WTC11 (cell line): ENCODE data around the gene DRG2. TPM values are rescaled to one million over a fixed set of nuclear protein-coding genes. Genes with fewer than 3 reads are reported as not detected.

Experiments used
- ATAC-seq: fragments of 200-7000 bp; cut with Tn5 transposase; 2 replicates; pipeline ENCODE4 v1.10.0; 2021; ENCODE audit warnings: mild to moderate bottlenecking, moderate library complexity
- CTCF ChIA-PET: fragments of 300-600 bp; sonication (Branson Sonifier 250); formaldehyde crosslinking; loops from one replicate; lab custom pipeline; 2021; ENCODE audit warnings: antibody characterized with exemption; lab: Charles Lee
- POLR2A ChIA-PET: fragments of 350-600 bp; sonication (Branson Sonifier 250); formaldehyde crosslinking; loops from one replicate; lab custom pipeline; 2021; ENCODE audit warnings: antibody characterized with exemption; lab: Charles Lee
- DNase-seq: peaks from one replicate; pipeline ENCODE4 v3.0.0; 2021; ENCODE audit warnings: low spot score
- H3K27ac Mint-ChIP-seq: 2 replicates; pipeline ENCODE4 v1.8.0; 2021; ENCODE audit warnings: mixed read lengths
- H3K27me3 Mint-ChIP-seq: 2 replicates; pipeline ENCODE4 v1.8.0; 2021; ENCODE audit warnings: low read depth, mild to moderate bottlenecking, moderate library complexity, mixed read lengths
- H3K36me3 Mint-ChIP-seq: 2 replicates; pipeline ENCODE4 v1.8.0; 2021; ENCODE audit warnings: mixed read lengths
- H3K4me1 Mint-ChIP-seq: 2 replicates; pipeline ENCODE4 v1.8.0; 2022; ENCODE audit warnings: mixed read lengths
- H3K4me3 Mint-ChIP-seq: 2 replicates; pipeline ENCODE4 v1.8.0; 2021; ENCODE audit warnings: mild to moderate bottlenecking, moderate library complexity, mixed read lengths
- H3K9me3 Mint-ChIP-seq: 2 replicates; pipeline ENCODE4 v1.8.0; 2021; ENCODE audit warnings: mixed read lengths
- ARID4B ChIP-seq: sonication (generic); formaldehyde crosslinking; IDR thresholded peaks from 2 replicates; pipeline ENCODE4 v1.8.0; 2023; ENCODE audit warnings: missing genetic modification reagents, mild to moderate bottlenecking, borderline replicate concordance
- CREM ChIP-seq: sonication (generic); formaldehyde crosslinking; IDR thresholded peaks from 2 replicates; pipeline ENCODE4 v1.8.1; 2022; ENCODE audit warnings: mild to moderate bottlenecking, missing genetic modification reagents, moderate library complexity
- ELF4 ChIP-seq: sonication (generic); formaldehyde crosslinking; IDR thresholded peaks from 2 replicates; pipeline ENCODE4 v1.8.1; 2022; ENCODE audit warnings: low read depth, mild to moderate bottlenecking, moderate library complexity, missing genetic modification reagents
- FOXP1 ChIP-seq: sonication (generic); formaldehyde crosslinking; IDR thresholded peaks from 2 replicates; pipeline ENCODE4 v1.8.0; 2022; ENCODE audit warnings: missing genetic modification reagents, mild to moderate bottlenecking, moderate library complexity, borderline replicate concordance
- GABPB1 ChIP-seq: sonication (generic); formaldehyde crosslinking; IDR thresholded peaks from 2 replicates; pipeline ENCODE4 v1.8.1; 2023; ENCODE audit warnings: mild to moderate bottlenecking, missing genetic modification reagents
- GRHL2 ChIP-seq: fragments of 250-450 bp; sonication (Bioruptor Pico); IDR thresholded peaks from 2 replicates; pipeline ENCODE4 v1.8.0; 2022; ENCODE audit warnings: mild to moderate bottlenecking, moderate library complexity; ENCODE audit not compliant: insufficient replicate concordance, severe bottlenecking
- GTF2I ChIP-seq: fragments of 250-450 bp; sonication (Bioruptor Pico); conservative IDR thresholded peaks from 2 replicates; pipeline ENCODE4 v1.4.0; 2021; ENCODE audit warnings: mild to moderate bottlenecking
- JUN ChIP-seq: sonication (generic); formaldehyde crosslinking; IDR thresholded peaks from 2 replicates; pipeline ENCODE4 v1.8.0; 2023; ENCODE audit warnings: mild to moderate bottlenecking, missing genetic modification reagents
- KAT7 ChIP-seq: sonication (generic); formaldehyde crosslinking; IDR thresholded peaks from 2 replicates; pipeline ENCODE4 v1.8.1; 2023; ENCODE audit warnings: missing genetic modification reagents, mild to moderate bottlenecking, borderline replicate concordance
- PRRX2 ChIP-seq: fragments of 250-450 bp; sonication (Bioruptor Pico); IDR thresholded peaks from 2 replicates; pipeline ENCODE4 v1.8.0; 2021; ENCODE audit warnings: mild to moderate bottlenecking
- SP1 ChIP-seq: sonication (generic); formaldehyde crosslinking; conservative IDR thresholded peaks from 2 replicates; pipeline ENCODE4 v1.8.1; 2022; ENCODE audit warnings: missing genetic modification reagents
- USF1 ChIP-seq: sonication (generic); formaldehyde crosslinking; IDR thresholded peaks from 2 replicates; pipeline ENCODE4 v1.8.0; 2022; ENCODE audit warnings: mild to moderate bottlenecking, missing genetic modification reagents
- ZNF219 ChIP-seq: sonication (generic); formaldehyde crosslinking; IDR thresholded peaks from 2 replicates; pipeline ENCODE4 v1.8.0; 2023; ENCODE audit warnings: missing genetic modification reagents, mild to moderate bottlenecking, borderline replicate concordance
- ZNF423 ChIP-seq: fragments of 250-450 bp; sonication (Bioruptor Pico); IDR thresholded peaks from 2 replicates; pipeline ENCODE4 v2.1.2; 2022; ENCODE audit warnings: mild to moderate bottlenecking, moderate library complexity
- total RNA-seq: library from RNA; stranded (reverse); gene quantifications from 3 replicates; pipeline ENCODE4 v1.2.3, GENCODE V29; 2021

Gene DRG2
- total RNA-seq, 1 experiment from 2014 or later = 41.4 TPM

- no peaks in the 10 kb centered on the region for H3K27me3 Mint-ChIP-seq
- CTCF ChIA-PET = interaction anchor here (0.7 to 1.1 kb wide), 2 partner anchors 20 to 79 kb away, joined by 3 to 5 read pairs; no protein-coding TSS in a partner anchor
- no peak for ATAC-seq
- POLR2A ChIA-PET = no interaction called here
- no peak overlapping the region for H3K27ac Mint-ChIP-seq
- peaks cover 8% of the 10 kb centered on the region for H3K4me1 Mint-ChIP-seq
- H3K9me3 Mint-ChIP-seq = no peaks in the 10 kb centered on the region
- no peak overlapping the region for H3K4me3 Mint-ChIP-seq
- TF ChIP-seq GABPB1 (0 out of 2 replicates have a peak, but pooled peaks have one; percentile 44), JUN (CRISPR knock-in tag) (no peak), ELF4 (CRISPR knock-in tag) (no peak), USF1 (CRISPR knock-in tag) (no peak), ZNF423 (CRISPR knock-in tag) (no peak)
- DNase-seq = no peak
- no peaks in the 10 kb centered on the region for H3K36me3 Mint-ChIP-seq
Observed at GRCh38 chr17:18138065-18138749, 50.5 kb downstream of the DRG2 start.

- no peaks in the 10 kb centered on the region for H3K36me3 Mint-ChIP-seq
- TF ChIP-seq KAT7 (CRISPR knock-in tag) (no peak), ARID4B (no peak), PRRX2 (CRISPR knock-in tag) (no peak), GRHL2 (CRISPR knock-in tag) (no peak), GTF2I (CRISPR knock-in tag) (no peak), SP1 (CRISPR knock-in tag) (no peak), FOXP1 (CRISPR knock-in tag) (no peak)
- TF ChIP-seq, all 79 proteins: peak for 0
- Mint-ChIP-seq H3K27ac (no peak overlapping the region), H3K4me3 (no peak overlapping the region), H3K27me3 (no peaks in the 10 kb centered on the region), H3K9me3 (no peaks in the 10 kb centered on the region), H3K4me1 (peaks cover 12% of the 10 kb centered on the region)
- DNase-seq (no peak), ATAC-seq (no peak)
- ChIA-PET CTCF (interaction anchor here (1.1 to 5.1 kb wide), 7 partner anchors 12 to 85 kb away, joined by 3 to 89 read pairs (median 11); partner anchors contain the start of gene ALKBH5), POLR2A (interaction anchor here (0.9 kb wide), 1 partner anchor 45 kb away, joined by 4 read pairs; the partner anchor contains the start of gene ALKBH5)
Observed at GRCh38 chr17:18139092-18139491, 51.3 kb downstream of the DRG2 start.

GRCh38 chr17:18139498-18139897, 51.8 kb downstream of the DRG2 start:
- H3K27ac Mint-ChIP-seq = no peak overlapping the region
- no peak overlapping the region for H3K4me3 Mint-ChIP-seq
- peaks cover 12% of the 10 kb centered on the region for H3K4me1 Mint-ChIP-seq
- TF ChIP-seq ARID4B (no peak), CREM (CRISPR knock-in tag) (no peak), ZNF423 (CRISPR knock-in tag) (no peak), ZNF219 (no peak)
- no peaks in the 10 kb centered on the region for H3K36me3 Mint-ChIP-seq
- H3K9me3 Mint-ChIP-seq = no peaks in the 10 kb centered on the region
- POLR2A ChIA-PET = interaction anchor here (0.9 kb wide), 1 partner anchor 44 kb away, joined by 4 read pairs; the partner anchor contains the start of gene ALKBH5
- ATAC-seq = peak; percentile 10
- DNase-seq = no peak
- CTCF ChIA-PET = interaction anchor here (0.5 to 5.1 kb wide), 16 partner anchors 9 to 85 kb away, joined by 3 to 89 read pairs (median 6); partner anchors contain the start of gene ALKBH5
- no peaks in the 10 kb centered on the region for H3K27me3 Mint-ChIP-seq
